Vagina (tissue), 2 donors: ENCODE results near the gene LINGO1.

ENCODE experiments used
- CTCF ChIP-seq, 3 experiments: fragments of 450-650 bp in 2 of 3; fragments of 200-600 bp in 1 of 3; sonication (generic) in 1 of 3; IDR thresholded peaks; one replicate each; pipeline ENCODE4 v1.5.1; 2017 to 2019; ENCODE audit warnings: antibody characterized with exemption in 3 of 3, mild to moderate bottlenecking in 2 of 3, moderate library complexity in 2 of 3
- POLR2A ChIP-seq, 2 donors: fragments of 450-650 bp; IDR thresholded peaks; one replicate each; pipeline ENCODE4 v1.6.1; 2017; ENCODE audit warnings: antibody characterized with exemption in 2 of 2, mild to moderate bottlenecking in 2 of 2, moderate library complexity in 2 of 2
- POLR2AphosphoS5 ChIP-seq, 2 donors: sonication (generic); formaldehyde crosslinking; IDR thresholded peaks; one replicate each; pipeline ENCODE4 v1.9.0; 2017; ENCODE audit warnings: antibody characterized with exemption in 2 of 2, mild to moderate bottlenecking in 2 of 2, low read depth in 1 of 2; ENCODE audit not compliant: insufficient read depth in 1 of 2

- TF ChIP-seq POLR2A (IDR thresholded peaks at IDR 0.05): no peak
- TF ChIP-seq CTCF (IDR thresholded peaks at IDR 0.05): no peak
- TF ChIP-seq POLR2AphosphoS5 (IDR thresholded peaks at IDR 0.05; ENCODE audit: insufficient read depth in 1 of 2, low read depth in 1 of 2): no peak
These were observed 60.5 kb downstream of the LINGO1 start for GRCh38 chr15:77572186-77572585.
